GM21786 (cell line): ENCODE results near the gene CSTPP1.
"Not testable (repeated sequence)": the region's sequence is repeated elsewhere in the genome, so short reads cannot be mapped to it uniquely, and the experiment has no call there.

Experiments
- ATAC-seq: cut with Tn5 transposase; IDR thresholded peaks from one replicate; pipeline ENCODE4 v1.9.1; 2021; ENCODE audit not compliant: unreplicated experiment

The CSTPP1 gene

DNA sequence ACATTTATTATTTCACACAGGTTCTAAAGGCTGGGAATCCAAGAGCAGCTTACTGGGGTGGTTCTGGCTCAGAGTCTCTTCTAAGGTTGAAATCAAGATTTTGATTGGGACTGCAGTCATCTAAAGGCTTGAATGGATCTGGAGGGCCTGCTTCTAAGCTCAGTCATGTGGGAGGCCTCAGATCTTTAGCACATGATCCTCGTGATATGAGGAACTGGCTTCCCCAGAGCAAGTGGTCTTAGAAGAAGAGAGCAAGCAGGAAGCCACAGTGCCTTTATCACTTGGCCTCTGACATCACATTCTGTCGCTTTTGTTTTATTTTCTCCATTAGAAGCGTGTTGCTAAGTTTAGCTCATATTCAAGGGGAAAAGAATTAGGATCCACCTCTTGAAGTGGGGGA is 151.2 kb downstream of the CSTPP1 start:
- ATAC-seq = no peak

GRCh38 chr11:47093541-47093940 is 157.0 kb downstream of the CSTPP1 start:
- ATAC-seq = no peak

DNA sequence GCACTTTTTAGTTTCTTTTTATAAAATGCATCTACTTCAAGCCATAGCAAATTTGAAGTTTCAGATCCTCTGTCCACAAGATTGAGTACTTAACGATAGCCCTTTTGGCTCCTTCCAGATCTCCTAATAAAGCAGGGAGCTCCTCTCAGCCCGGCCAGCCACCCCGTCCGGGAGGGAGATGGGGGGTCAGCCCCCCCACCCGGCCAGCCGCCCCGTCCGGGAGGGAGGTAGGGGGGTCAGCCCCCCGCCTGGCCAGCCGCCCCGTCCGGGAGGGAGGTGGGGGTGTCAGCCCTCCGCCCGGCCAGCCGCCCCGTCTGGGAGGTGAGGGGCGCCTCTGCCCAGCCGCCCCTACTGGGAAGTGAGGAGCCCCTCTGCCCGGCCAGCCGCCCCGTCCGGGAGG is 160.3 kb downstream of the CSTPP1 start:
- not testable (repeated sequence) for ATAC-seq

DNA sequence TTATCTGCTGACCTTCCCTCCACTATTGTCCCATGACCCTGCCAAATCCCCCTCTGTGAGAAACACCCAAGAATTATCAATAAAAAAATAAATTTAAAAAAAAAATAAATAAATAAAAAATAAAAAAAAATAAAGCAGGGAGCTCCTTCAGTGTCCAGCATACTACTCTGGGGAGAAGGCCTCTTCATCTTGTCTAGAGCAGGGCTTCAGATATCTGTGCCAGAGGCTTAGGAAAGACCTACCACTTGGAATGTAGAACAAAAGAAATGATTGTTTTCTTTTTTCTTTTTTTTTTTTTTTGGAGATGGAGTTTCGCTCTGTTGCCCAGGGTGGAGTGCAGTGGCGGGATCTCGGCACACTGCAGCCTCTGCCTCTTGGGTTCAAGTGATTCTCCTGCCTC is 161.7 kb downstream of the CSTPP1 start:
- ATAC-seq = not testable (repeated sequence)

DNA sequence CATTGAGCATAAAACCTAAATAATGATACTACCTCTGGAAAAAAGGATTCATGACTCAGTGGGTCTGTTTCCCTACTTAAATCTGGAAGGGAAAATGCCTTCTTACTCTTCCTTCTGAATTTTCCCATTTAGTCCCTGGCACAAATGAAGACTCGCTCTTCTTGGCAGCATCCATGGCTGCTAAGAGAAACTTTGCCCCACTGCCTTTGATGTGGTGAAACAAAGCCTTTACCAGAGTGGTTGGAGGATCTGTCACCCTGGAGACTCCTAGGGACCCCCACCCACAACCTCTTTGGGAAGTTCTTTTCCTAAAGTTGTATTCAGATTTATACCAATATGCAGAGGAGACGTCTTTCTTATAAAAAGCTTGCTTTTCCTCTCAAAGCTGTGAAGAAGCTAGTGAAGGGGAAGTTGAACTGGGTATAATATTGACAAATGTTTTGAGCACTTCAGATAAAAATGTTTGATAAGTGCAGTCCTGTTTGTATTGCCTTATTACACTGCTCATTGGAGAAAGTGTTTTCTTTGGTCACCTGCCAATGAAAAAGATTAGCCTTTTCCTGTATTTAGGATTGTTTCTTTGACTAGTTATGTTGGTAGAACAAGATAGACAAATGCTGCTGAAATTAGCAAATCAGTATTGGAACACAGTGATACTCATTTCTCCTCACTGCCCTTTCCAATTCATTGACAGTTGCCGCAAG is 162.8 kb downstream of the CSTPP1 start:
- no peak for ATAC-seq

- ATAC-seq = no peak
These were observed 163.4 kb downstream of the CSTPP1 start for GRCh38 chr11:47099918-47100315.

GRCh38 chr11:47101406-47101805 is 164.8 kb downstream of the CSTPP1 start:
- ATAC-seq = no peak

GRCh38 chr11:47104261-47104950 is 167.8 kb downstream of the CSTPP1 start:
- no peak for ATAC-seq

GRCh38 chr11:47105541-47105940 is 169.0 kb downstream of the CSTPP1 start:
- no peak for ATAC-seq

- no peak for ATAC-seq
These were observed 169.4 kb downstream of the CSTPP1 start for GRCh38 chr11:47105974-47106373.

GRCh38 chr11:47106798-47107411 is 170.3 kb downstream of the CSTPP1 start:
- ATAC-seq = no peak

- ATAC-seq = no peak
These were observed 171.2 kb downstream of the CSTPP1 start for GRCh38 chr11:47107744-47108143.

- ATAC-seq = no peak
These were observed 171.7 kb downstream of the CSTPP1 start for GRCh38 chr11:47108214-47108613.

- ATAC-seq = no peak
These were observed 172.6 kb downstream of the CSTPP1 start for GRCh38 chr11:47109051-47109726.

DNA sequence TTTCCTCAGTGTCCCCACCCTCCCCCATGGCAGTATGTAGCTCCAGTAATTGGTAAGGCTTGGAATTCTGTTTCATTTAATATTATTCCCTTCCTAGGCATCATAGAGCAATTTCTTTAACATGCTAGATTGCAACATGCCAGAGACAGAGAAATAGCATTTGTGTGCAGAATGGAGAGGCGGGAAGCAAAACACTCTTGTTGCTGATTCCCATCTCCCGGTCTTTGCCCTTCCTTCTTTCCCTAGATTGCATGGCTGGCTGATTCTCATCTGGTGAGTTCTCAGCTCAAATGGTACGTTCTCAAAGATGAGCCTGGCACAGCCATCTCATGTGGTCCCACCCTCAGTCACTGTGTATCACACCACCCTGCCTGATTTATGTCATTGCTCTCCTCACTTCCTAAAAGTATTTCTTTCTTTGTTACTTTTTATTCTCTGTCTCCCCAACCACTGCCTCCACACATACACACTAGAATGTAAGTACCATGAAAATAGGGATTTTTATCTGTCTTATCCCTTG is 173.2 kb downstream of the CSTPP1 start:
- ATAC-seq = no peak

DNA sequence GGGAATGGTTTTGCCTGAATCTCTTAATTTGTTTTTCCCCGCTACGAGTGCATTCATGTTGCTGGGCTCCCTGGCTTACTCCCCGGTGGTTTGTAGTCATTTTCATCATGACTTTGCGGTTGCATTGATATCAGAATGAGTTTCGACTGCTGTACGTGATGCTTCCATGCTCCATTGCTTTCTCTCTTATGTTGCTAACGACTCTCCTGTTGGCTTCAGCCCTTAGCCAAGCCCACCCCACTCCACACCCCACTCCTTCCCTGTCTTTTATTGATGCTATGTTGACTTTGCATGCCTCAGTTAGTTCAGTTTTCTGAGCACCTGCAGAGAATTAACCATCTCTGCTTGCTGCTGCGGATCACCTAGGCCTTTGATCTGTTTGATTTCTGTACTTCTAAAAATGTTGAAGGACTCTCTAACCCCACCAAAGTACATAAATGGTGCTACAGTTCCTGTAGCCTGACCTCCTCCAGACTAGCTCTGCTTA is 174.8 kb downstream of the CSTPP1 start:
- peak; percentile 91 for ATAC-seq

- not testable (repeated sequence) for ATAC-seq
These were observed 176.4 kb downstream of the CSTPP1 start for GRCh38 chr11:47112941-47113340.

DNA sequence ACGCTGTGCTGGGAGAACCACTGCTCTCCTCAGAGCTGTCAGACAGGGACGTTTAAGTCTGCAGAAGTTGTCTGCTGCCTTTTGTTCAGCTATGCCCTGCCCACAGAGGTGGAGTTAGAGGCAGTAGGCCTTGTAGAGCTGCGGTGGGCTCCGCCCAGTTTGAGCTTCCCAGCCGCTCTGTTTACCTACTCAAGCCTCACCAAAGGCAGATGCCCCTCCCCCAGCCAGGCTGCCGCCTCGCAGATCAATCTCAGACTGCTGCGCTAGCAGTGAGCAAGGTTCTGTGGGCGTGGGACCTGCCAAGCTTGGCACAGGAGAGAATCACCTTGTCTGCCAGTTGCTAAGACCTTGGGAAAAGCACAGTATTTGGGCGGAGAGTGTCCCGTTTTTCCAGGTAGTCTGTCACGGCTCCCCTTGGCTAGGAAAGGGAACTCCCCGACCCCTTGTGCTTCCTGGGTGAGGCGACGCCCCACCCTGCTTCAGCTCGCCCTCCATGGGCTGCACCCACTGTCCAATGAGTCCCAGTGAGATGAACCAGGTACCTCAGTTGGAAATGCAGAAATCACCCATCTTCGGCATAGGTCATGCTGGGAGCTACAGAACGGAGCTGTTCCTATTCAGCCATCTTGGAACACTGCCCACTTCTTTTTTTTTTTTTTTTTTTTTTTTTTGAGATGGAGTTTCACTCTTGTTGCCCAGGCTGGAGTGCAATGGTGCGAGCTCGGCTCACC is 182.6 kb downstream of the CSTPP1 start:
- not testable (repeated sequence) for ATAC-seq

GRCh38 chr11:47121056-47121455 is 184.5 kb downstream of the CSTPP1 start:
- no peak for ATAC-seq

GRCh38 chr11:47121731-47122130 is 185.2 kb downstream of the CSTPP1 start:
- no peak for ATAC-seq

DNA sequence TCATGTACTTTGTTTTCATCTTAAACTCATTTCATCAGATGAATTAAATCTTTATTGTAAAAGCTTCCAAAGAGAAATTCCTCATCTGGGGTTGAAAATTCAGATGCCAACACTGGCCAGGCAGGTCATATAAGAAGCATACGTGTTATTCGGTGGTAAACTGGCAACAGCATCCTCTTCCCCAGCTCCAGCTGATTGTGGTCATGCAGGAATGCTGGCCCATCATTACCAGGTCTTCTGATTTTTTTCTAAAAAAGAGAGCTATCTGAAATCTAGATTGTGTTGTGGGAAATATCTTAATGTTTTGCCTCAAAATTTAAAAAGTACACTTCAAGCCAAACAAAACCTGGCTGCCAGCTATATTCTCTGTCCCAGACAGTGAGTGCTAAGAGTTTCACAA is 186.5 kb downstream of the CSTPP1 start:
- no peak for ATAC-seq
